ENCODE results near the gene POP7.
"Not testable (repeated sequence)": the region's sequence is repeated elsewhere in the genome, so short reads cannot be mapped to it uniquely, and the experiment has no call there.

The POP7 gene

DNA sequence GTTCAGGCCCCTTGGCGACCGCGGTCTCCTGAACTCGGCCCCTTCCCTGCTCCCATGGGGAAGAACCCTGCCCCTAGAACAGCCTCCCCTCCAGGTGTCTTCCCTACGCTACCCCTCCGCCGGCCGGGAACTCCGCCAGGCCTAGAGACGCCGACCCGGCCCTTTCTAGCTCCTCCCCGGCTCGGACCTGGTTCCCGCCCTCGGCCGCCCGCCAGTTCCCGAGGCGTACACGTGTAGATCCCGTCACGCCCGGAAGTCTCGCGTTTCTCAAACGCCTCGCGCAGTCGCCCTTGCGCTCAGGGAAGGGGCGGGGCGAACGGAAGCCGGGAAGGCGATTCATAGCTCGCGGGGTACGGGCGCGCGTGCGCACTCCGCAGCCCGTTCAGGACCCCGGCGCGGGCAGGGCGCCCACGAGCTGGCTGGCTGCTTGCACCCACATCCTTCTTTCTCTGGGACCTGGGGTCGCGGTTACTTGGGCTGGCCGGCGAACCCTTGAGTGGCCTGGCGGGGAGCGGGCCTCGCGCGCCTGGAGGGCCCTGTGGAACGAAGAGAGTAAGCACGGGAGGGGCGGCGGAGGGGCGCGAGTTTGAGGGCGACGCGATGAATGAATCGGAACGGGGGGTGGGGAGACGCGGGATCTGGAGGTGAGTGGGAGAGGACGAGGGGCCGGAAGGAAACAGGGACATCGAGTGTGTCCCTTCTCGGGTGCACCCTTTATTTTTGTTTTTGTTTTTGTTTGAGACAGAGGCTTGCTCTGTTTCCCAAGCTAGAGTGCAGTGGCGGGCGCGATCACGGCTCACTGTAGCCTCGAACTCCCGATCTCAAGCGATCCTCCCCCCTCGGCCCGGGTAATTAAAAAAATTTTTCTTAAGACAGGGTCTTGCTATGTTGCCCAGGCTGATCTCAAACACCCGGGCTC is at the start of gene POP7:
TSS of gene POP7 (plus strand) at position 369 of the 919 bp plus-strand sequence. CDS start 710 bp downstream, outside the sequence.
- peak; percentile 94 for DNase-seq (ENCODE audit: low spot score)

DNA sequence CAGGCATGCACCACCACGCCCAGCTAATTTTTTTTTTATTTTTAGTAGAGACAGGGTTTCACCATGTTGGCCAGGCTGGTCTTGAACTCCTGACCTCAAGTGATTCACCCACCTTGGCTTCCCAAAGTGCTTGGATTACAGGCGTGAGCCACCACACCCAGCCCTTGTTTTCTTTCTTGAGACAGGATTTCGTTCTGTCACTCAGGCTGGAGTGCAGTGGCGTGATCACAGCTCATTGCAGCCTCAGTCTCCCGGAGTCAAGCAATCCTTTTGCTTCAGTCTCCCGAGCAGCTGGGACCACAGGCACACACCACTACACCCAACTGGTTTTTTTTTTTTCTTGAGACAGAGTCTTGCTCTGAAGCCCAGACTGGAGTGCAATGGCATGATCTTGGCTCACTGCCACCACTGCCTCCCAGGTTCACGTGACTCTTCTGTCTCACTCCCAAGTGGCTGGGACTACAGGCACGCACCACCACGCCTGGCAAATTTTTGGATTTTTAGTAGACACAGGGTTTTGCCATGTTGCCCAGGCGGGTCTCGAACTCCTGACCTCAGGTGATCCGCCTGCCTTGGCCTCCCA is 43.6 kb upstream of the POP7 start:
- DNase-seq (ENCODE audit: low spot score) = not testable (repeated sequence)

DNA sequence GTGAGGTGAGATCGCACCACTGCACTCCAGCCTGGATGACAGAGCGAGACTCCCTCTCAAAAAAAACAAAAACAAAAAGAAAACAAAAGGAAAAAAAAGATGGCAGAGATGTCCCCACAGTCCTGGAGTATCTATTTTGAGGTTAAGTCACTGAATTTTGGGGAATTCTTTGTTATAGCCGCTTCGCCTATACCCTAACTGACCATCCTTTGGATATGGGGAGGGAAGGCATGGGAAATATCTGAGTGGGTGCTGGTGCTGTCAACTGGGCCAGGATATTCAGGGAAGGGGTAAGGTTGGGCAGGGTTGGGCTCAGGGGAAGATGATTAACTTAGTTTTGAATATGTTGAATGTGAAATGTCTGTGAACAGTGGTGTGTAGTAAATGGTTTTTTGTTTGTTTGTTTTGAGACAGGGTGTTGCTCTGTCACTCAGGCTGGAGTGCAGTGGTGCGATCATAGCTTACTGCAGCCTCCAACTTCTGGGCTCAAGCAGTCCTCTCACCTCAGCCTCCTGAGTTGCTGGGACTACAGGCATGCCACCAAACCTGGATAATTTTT is 40.7 kb upstream of the POP7 start:
- DNase-seq (ENCODE audit: low spot score) = no peak

DNA sequence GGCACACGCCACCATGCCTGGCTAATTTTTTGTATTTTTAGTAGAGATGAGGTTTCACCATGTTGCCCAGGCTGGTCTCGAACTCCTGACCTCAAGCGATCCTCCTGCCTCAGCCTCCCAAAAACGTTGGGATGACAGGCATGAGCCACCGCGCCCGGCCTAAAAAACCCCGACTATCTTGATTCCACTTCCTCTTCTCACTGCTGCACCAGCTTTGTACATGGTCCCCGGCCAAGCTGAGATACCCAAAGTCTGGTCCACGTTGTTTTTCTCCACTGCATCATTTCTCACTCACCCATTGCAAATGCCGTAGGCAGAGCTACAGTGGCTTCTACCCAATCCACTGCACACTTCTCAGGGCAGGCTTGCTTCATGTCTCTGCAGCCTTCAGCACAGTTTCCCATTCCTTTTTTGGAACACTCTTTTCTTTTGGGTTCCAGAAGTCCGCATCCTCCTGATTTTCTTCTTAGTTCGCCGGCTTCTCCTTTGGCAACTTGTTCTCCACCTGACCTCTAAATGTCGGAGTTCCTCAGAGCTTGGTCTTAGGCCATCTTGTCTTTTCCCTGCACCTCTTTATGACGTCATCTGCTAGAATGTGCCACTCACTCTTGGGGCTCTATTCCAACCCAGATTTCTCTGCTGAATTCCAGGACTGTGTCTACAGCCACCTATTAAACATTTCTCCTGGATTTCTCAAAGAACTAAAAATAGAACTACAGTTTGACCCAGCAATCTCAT is 38.4 kb upstream of the POP7 start:
- DNase-seq (ENCODE audit: low spot score) = no peak

DNA sequence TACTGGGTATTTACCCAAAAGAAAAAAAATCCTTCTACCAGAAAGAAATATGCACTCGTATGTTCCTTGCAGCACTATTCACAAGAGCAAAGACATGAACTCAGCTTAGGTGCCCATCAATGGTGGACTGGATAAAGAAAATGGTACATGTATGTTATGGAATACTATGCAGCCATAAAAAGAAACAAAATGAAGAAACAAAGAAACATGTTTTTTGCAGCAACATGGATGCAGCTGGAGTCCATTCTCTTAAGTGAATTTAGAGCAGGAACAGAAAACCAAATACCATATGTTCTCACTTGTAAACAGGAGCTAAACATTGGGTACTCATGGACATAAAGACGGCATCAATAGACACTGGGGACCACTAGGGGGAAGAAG is 37.9 kb upstream of the POP7 start:
- DNase-seq (ENCODE audit: low spot score) = no peak

DNA sequence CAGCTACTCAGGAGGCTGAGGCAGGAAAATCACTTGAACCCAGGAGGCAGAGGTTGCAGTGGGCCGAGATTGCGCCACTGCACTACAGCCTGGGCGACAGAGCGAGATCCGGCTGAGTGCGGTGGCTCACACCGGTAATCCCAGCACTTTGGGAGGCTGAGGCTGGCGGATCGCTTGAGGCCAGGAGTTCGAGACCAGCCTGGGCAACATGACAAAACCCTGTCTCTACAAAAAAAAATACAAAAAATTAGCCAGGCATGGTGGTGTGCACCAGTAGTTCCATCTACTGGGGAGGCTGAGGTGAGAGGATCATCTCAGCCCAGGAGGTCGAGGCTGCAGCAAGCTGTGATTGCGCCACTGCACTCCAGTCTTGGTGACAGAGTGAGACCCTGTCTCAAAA is 36.8 kb upstream of the POP7 start:
- not testable (repeated sequence) for DNase-seq (ENCODE audit: low spot score)

DNA sequence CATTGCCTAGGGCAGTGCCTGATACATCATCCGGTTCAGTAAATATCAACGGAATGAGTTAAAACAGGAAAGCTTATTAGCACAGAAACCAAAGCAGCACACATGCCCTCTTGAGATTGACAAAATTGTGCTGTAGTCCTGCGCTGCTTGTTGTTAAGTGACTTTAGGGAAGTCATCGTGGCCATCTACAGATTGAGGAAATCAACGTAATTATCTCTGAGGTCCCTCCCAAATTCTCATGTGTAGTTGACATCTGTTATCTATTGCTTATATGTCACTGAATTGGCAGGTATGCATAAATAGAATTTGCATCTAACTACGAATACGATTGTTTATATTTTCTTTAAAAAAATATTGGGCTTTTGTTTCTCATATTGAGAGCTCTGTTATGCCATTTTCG is 35.8 kb upstream of the POP7 start:
- no peak for DNase-seq (ENCODE audit: low spot score)

DNA sequence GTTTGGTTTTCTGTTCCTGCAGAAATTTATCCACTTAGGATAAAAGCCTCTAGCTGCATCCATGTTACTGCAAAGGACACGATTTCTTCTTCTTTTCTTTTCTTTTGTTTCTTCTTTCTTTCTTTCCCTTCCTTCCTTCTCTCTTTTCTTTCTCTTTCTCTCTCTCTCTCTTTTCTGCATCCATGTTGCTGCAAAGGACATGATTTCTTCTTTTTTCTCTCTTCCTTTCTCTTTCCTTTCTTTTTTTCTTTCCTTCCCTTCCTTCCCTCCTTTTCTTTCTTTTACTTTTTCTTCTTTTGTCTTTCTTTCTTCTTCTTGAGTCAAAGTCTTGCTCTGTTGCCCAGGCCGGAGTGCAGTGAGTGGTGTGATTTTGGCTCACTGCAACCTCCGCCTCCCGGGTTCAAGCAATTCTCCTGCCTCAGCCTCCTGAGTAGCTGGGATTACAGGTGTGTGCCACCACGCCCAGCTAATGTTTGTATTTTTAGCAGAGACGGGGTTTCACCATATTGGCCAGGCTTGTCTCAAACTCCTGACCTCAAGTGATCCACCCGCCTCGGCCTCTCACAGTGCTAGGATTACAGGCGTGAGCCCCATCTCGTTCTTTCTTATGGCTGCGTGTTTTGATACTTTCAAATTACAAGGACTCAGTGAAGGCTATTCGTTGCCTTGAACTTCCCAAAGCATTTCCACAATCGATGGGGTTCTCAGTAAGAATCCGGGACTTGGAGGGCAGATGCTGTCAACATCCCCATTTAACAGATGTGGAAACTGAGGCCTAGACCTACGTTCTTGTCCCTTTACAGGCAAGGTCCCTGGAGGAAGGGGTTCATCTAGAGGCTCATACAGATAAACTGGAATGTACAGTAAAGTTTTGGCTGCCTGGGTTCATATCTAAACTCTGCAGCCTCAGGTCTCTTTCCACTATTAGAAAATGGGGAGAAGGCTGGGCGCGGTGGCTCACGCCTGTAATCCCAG is 34.3 kb upstream of the POP7 start:
- no peak for DNase-seq (ENCODE audit: low spot score)

DNA sequence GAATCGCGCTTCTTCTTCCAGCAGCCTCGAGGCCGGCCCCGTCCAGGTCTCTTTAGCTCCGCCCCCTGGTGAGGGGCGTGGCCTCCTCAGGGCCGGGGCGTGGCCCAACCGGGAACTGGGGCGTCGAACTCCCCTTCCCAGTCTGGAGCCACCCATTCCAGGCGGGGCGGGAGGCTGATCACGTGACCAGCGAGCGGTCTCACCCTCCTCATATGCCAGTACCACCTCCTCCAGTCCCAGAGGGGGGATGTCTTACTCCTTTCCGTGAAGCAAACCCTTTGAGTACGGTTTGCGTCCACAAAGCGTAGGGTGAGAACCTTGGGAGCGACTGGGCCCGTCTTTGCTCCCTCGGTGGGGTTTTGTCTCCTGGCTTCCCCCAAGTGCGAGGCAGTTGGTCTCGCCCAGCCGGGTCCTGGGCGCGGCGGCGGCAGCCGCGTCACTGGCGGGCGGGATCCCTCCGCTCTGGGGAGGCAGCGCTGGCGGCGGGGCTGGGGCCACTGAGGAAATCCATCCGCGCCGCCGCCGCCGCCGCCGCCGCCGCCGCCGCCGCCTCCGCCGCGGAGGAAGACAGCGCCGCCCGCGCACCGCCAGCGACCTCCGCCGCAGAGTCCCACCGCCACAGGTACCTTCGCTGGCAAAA is 32.5 kb upstream of the POP7 start, which contains the start of gene GNB2:
TSS of gene GNB2 (plus strand) at position 439 of the 640 bp plus-strand sequence. CDS start 2,526 bp downstream, outside the sequence.
- DNase-seq (ENCODE audit: low spot score) = peak; percentile 99

DNA sequence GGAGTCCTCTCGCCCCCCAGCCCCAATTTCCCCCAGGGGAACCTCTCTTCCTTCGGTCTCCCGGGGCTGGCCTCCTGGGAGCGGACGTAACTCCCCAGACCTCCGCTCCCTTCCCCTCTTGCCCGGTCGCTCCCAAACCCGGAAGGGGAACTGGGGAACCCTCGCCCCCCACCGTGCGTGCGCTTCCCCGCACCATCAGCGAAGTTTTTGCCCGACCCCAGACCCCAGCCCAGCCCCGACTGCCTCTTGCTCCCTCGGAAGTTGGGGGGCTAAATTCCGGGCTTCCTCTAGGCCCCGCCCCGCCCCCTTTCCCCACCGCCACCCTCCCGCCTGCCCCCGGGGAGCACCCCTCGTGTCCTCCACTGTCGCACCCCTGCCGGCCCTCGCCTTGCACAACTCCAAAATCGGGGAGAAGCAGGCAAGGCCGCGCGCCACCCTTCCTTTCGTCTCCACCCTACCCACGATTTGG is 31.9 kb upstream of the POP7 start:
- no peak for DNase-seq (ENCODE audit: low spot score)

DNA sequence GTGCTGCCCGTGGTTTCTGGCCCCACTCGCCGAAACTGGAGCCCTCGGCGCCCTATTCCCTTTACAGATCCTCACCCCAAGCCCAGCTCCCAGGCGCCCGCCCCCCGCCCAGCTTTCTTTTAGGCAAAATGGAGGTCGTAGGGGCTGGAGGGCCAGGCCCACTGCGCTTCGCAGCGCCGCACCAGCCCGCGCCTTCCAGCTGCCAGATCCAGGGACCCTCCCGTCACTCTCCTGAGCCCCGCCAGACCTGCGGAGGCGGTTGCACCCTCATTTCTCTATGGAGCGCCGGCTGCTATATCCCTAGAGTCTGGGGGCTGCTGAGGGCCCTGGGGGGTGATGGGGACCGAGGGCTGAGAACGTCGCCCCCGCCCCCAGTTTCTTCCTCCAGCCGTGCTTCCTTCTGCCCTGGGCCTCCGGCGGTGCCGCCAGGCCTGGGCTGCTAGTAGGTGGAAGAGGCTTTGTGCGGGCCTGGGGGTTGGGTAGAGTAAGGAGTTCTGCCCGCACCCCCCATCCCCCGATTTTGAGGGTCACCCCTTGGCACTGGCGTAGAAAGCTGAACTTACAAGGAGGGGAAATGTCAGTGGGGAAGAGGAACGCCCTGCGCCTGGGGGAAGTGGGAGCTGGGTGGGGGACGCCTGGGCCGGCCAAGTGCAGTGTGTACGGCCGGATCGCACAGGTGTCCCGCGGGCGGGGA is 31.4 kb upstream of the POP7 start:
- DNase-seq (ENCODE audit: low spot score) = no peak

DNA sequence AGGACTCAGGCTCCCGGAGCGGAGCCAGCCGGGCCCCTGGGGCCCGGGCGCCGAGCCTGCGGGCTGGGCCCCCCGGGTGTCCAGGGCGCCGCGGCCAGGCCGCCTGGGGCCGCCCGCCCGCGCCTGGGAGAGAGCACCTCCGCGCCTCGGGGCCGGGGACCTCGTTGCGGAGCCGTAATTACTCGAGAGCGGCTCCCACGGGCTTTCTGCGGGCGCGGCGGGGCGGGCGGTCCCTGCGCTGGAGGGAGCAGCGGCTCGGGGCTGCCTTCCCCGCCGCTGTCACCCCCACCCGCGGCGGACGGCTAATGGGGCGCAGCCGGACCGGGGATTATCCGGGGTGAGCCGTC is 30.8 kb upstream of the POP7 start:
- no peak for DNase-seq (ENCODE audit: low spot score)

DNA sequence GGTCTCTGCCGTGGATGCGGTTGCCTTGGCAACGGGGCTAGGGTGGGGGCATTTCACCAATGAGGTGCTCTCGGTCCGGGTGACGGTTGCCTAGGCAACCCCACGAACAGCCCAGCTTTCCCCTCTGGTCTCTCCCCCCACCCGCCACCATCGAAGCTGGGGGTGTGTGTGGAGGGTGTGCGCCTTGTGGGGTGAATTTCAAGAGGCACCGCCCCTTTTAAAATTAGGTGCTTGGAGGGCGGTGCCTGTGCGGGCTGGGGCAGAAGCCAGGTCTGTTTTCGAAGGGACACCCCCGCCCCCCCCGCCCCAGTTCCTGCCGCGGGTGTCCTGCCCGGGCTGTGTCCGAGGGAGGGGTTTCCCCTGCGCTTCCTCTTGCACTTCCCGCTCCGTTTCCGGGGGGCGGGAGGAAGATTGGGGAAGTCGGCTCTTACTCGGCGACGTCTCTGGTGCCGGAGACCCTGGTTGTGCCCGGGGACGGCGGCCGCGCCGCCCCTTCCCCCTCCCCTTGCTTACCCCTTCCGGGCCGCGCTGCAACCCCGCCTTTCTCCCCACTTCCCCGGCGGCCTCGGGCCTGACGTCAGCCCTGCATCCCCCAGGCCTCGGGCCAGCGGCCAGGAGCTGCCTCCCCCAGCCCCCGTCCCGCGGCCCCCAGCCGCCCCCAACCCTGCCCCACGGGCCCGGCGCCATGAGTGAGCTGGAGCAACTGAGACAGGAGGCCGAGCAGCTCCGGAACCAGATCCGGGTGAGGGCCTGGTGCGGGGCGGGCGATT is 30.2 kb upstream of the POP7 start:
- peak; percentile 89 for DNase-seq (ENCODE audit: low spot score)

DNA sequence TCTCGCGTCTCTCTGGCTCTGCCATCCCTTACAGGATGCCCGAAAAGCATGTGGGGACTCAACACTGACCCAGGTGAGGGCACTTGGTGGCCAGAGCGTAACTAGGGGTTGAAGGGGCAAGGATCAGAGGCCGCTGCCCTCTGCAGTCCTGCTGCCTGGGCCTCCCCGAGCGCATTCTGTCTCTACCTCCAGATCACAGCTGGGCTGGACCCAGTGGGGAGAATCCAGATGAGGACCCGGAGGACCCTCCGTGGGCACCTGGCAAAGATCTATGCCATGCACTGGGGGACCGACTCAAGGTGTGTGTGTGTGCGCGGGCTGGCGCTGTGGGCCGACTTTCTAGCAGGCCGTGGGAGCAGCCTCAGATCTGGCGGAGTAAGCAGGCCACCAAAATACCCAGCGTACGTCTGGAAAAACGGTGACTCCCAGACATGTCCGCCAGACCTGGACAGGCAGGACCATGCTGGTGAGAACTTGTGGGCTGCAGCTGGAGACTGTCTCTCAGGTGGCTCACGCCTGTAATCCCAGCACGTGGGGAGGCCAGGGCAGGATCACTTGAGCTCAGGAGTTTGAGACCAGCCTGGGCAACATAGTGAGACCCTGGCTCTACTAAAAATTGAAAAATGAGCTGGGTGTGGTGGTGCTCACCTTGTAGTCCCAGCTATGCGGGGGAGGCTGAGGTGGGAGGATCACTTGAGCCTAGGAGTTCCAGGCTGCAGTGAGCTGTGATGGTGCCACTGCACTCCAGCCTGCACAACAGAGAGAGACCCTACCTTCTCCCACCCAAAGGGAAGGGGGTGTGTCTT is 29.2 kb upstream of the POP7 start:
- no peak for DNase-seq (ENCODE audit: low spot score)

DNA sequence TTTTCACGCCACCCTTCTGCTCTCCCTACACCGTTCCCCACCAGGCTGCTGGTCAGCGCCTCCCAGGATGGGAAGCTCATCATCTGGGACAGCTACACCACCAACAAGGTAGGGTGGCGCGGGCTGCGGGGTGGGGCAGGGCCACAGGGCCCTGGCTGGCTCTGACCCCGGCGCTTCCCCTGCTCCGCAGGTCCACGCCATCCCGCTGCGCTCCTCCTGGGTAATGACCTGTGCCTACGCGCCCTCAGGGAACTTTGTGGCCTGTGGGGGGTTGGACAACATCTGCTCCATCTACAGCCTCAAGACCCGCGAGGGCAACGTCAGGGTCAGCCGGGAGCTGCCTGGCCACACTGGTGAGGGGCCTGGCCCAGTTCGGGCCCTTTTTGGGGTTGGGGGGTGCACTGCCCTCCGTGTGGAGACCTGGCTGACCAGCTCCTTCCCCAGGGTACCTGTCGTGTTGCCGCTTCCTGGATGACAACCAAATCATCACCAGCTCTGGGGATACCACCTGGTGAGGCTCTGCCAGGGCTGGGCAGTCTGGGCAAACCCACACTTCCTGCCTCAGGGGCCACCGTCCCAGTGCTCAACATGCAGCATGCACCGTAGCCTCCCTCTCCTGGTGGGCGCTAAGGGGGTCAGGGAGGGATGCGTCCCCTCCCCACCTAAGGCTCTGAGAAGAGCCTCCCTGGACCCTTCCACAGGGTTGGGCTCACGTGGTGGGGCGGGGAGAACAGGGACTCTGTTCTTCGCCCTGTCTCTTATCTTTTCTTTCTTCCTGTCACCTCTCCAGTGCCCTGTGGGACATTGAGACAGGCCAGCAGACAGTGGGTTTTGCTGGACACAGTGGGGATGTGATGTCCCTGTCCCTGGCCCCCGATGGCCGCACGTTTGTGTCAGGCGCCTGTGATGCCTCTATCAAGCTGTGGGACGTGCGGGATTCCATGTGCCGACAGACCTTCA is 28.3 kb upstream of the POP7 start:
- no peak for DNase-seq (ENCODE audit: low spot score)

DNA sequence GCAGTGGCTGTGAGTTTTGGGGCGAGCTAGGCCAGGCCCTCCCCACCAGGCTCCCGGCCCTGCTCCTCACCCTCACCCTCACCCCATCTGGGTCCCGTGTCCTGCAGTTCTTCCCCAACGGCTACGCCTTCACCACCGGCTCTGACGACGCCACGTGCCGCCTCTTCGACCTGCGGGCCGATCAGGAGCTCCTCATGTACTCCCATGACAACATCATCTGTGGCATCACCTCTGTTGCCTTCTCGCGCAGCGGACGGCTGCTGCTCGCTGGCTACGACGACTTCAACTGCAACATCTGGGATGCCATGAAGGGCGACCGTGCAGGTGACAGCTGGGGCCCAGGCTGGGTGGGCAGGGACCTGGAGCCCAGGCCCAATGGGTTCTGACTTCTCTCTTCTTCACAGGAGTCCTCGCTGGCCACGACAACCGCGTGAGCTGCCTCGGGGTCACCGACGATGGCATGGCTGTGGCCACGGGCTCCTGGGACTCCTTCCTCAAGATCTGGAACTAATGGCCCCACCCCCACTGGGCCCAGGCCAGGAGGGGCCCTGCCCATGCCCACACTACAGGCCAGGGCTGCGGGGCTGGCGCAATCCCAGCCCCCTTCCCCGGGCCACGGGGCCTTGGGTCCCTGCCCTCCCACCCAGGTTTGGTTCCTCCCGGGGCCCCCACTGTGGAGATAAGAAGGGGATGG is 27.5 kb upstream of the POP7 start:
- no peak for DNase-seq (ENCODE audit: low spot score)

Data from Ammon's horn (tissue), 1 donor.